Colon (tissue), 2 donors: ENCODE measurements around the gene ZNF282.

ENCODE experiments used
- FAIRE-seq: peaks from 2 replicates; lab custom pipeline; 2012; peaks lifted over from hg19 to GRCh38; lab: Jason Lieb, UNC
- donor health status: control.
- donor health status: control.

The ZNF282 gene

DNA sequence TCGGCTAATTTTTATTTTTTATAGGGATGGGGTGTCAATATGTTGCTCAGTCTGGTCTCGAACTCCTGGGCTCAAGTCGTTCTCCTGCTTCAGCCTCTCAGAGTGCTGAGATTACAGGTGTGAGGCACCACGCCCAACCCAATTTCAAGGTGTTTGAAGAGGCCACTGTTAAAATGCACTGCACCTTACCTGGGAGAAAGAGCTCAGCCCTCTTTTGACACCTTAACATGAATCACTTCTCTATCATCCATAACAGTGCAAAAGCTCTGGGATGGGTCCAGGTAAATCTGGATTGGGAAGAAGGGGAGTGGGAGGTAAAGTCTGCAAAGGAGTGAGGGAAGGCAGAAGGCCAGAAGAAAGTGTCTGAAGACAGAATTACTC is 557 bp upstream of the ZNF282 start:
- FAIRE-seq, result no peak

DNA sequence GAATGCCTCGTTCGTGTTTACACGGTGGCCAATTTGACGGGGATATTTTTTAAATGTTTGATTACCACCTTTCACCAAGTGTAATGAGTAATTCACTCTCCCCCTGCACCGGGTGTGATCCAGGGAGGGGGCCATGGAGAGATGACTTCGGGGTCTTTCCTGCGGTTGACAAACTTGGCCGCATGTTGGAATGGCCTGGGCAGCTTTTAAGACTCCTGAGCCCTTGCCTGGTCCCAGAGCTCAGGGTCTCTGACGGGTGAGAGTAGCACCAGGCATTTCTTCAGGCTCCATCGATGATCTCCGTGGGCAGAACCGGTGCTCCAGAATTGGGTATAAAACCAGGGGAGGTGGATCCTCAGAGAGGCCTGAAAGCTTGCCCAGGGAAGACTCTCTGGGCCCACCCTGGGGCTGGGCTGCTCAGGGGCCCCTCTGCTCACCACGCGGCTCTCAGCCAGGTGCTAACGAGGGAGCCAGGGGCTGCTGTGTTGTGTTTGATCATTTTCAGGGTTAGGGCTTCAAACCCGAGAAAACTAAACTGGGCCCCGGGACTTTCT is 882 bp downstream of the ZNF282 start:
- no peak for FAIRE-seq

DNA sequence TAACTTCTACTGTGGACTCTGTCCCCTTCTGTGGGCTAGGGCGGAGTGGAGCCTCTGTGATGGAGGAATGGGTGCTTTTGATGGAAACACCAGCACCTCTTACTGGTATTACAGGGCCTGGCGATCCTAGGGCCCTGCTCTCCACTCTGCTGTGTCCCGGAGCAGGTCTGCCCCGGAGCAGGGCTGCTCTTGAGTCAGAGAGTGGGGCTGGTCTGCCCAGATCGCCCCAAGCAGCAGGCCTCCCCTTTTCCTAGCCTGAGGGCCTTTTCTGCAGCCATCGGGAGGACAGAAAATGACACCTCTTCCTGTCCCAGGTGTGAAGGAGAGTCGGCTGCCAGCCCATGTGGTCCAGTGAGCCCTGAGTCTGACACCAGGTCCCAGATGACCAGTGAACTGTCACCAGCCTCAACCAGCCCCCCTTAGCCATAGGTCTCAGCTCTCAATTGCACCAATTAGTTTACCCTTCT is 1.4 kb downstream of the ZNF282 start:
- FAIRE-seq, result no peak

DNA sequence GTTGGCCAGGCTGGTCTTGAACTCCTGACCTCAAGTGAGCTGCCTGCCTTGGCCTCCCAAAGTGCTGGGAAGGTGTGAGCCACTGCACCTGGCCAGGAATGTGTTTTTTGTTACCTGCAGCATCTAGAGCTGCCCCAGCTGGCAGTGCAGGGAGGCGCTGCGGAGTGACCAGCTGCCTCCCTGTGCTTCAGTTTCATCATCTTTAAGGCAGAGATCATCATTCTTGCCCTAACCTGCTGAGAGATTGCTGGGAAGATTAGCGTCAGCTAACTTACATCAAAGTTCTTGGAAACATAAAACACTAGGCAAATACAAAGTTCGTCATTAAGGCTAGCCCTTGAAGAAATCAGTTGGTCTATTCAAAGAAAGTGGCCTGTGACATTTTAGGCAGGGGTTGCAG is 2.3 kb downstream of the ZNF282 start:
- no peak for FAIRE-seq

DNA sequence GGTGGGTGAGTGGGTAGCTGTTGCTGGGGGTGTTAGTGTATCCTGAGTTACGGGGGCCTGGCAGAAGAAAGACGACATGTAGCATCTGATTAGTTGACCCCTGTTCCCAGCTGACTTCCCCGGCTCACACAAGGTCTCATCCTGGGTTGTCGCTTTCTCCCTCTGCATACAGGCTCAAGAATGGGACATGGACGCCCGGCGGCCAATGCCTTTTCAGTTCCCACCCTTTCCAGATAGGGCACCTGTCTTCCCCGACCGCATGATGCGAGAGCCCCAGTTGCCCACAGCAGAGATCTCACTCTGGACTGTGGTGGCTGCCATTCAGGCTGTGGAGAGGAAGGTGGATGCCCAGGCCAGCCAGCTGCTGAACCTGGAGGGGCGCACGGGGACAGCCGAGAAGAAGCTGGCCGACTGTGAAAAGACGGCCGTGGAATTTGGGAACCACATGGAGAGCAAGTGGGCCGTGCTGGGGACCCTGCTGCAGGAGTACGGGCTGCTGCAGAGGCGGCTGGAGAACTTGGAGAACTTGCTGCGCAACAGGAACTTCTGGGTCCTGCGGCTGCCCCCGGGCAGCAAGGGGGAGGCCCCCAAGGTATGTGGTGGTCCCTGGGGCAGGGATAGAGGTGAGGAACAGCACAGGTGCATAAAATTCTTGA is 2.9 kb downstream of the ZNF282 start:
- no peak for FAIRE-seq

DNA sequence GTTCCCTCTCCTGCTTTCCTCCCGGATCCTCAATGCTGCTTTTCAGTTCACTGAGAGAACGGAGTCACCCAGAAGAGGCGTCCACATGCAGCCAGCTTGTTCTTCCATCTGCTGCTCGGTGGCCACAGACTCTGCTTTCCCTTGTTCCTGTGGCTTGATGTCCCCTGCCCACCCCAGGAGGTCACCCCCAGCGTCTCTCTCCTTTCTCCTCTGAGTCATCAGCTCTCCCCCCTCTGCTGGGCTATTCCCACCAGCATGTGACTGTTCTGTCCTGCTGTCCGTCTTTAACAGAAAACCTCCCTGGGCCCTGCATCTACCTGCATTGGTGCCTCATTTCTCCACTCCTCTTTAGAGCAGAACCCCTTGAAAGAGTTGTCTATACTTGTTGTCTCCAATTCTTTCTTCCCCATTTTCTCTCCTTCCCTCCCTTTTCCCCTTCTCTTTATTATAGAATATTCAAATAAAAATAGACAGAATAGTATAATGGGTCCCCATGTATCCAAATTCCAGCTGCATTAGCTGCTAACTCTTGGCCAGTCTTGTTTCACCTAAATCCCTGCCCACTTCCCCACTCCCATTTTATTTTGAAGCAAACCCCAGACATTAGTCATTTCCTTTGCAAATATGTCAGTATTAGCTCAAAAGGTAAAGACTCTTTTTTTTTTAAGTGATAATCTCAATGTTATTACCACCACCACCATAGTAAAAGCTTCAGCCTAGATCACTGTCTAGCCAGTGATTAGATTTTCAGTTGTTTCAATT is 4.1 kb downstream of the ZNF282 start:
- FAIRE-seq, result no peak

DNA sequence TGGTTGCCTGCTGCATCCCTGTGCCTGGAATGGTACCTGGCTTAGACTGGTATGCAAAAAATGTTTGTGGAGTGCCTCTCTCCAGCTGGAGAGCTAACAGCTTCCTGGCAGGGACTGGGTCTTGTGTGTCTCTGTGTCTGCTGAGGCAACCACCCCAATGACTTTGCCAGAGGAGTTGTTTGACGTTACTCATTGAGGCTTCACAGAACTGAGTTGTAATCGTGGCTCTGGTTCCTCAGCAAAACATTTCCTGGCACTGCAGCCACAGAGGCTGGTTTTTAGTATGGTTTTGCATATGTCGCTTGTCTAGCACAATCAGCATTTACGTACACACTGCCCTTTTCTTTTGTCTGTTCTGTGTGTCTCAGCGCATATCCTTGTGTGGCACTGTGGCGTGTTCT is 7.5 kb downstream of the ZNF282 start:
- FAIRE-seq, result no peak

DNA sequence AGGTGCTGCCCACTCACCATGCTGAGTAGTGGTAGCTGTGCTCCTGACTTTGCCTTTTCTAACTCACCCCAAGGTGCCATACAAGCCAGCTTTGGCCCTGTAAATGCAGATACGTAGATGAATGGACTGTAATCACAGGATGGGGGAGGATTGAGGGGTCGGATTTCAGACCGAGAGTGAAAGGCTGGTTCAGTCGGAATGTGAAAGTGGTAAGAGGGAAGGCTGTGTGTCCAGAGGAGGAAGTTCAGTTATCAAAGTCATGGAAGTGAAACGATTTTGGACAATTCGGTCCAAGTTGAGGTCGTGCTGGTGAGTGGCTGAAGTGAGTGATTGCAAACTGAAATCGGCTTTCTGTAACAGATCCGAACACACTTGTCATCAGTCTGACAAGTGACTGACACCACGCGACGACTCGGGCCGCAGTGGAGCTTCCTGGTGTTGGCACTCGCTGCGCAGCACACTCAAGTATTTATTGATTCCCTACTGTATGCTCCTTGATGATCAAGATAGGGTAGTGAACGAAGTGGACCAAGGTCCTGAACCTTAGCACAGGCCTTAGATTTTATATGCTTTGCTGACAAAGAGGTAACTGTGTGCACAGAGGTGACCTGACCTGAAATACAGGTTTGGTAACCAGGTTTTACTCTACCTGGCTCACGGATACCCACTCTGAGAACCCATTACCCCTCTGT is 10.5 kb downstream of the ZNF282 start:
- no peak for FAIRE-seq

DNA sequence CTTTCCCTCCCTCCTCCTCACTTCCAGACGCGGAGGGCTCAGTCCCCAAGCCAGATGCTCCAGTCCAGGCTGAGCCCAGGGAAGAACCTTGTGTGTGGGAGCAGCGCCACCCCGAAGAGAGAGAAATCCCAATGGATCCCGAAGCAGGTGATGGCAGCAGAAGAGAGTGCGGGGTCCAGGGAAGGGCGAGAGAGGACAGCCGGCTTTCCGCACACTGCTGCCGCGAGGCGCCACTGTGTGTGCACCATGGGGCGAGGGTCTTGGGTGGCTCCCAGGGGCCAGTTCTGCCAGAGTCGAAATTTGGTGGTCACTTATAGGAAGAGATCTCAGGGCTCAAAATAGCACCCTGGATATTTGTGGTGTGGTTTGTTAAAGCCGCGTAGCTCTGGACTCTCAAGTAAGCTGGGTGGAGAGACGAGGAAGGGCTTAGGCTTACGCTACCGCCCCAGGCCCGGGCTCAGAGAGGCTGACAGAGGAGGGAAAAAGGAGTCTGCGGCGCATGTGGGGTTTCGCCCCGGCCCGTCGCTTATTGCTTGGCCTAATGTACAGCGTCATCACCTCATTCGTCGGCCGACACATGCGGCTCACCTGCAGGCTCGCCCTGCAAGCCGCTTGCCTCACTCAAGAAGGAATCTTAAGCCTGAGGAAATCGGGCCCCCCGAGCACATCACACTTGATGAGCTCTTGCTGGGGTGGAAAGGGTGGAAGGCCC is 12.1 kb downstream of the ZNF282 start:
- FAIRE-seq, result no peak

DNA sequence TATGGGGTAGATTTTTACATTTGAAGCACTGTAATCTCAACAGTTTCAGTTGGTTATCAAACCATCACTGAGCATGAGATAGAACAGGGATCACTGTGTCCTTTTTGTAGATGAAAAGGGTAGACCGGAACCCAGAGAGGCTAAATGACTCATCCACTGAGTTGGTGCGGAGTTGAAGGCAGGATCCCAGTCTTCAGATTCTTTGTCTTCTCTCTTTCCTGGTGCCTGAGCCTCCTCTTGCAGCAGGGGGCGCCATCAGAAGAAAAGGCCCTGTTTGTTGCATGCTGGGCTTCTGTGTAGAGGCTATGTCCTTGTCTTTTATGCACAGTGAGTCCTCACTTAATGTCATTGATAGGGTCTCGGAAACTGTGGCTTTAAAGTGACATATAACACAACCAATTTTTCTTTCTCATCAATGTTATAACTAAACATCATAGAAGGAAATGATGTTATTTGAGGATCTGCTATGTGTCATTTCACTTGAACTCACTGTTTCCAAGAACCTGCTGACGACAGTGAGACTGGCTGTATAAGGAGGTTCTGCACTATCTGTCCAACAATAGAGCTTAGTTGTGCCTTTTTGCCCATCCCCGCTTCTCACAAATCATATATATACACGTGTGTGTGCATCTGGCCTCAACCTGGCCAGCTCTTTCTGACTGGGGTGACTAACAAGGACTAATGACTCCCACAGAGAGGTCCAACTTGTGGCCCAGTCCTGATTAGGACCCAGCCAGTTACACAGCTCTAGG is 14.3 kb downstream of the ZNF282 start:
- FAIRE-seq, result no peak

DNA sequence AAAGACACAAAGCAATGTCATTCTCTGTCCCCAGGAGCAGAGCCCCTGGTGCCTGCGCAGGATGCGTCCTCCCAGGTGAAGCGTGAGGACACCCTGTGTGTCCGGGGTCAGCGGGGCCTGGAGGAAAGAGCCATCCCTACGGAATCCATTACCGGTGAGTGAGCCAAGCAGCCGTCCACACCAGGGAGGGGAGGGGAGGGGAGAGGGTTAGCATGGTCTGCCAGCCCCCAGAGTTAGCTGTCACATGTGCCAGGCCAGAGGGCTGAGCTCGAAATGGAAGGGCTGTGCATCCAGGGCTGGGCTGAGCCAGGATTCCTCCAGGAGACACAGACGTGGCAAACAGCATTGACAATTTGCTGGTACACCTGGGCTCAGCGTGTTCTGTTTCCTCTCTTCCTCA is 15.2 kb downstream of the ZNF282 start:
- no peak for FAIRE-seq

DNA sequence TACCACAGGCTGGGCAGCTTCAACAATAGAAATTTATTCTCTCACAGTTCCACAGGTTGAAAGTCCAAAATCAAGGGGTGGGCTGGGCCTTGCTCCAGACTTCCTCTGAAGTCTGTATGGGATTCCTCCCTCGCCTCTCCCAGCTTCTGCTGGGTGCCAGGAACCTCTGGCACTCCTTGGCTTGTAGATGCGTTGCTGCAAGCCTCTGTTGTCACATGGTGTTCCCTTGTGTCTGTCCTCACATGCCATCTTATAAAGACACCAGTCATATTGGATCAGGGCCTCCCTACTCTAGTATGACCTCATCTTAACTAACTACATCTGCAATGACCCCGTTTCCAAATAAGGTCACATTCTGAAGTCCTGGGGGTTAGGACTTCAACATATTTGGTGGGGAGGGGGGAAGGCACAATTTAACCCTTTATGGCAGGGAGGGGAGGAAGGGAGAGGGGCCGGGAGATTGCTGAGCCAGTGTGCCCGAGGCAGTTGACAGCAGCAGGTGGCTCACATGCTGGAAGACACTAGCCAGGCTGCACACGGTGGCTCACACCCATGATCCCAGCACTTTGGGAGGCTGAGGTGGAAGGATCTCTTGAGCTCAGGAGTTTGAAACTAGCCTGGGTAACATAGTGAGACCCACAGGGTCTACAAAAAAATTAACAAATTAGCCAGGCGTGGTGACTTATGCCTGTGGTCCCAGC is 18.8 kb downstream of the ZNF282 start:
- no peak for FAIRE-seq

DNA sequence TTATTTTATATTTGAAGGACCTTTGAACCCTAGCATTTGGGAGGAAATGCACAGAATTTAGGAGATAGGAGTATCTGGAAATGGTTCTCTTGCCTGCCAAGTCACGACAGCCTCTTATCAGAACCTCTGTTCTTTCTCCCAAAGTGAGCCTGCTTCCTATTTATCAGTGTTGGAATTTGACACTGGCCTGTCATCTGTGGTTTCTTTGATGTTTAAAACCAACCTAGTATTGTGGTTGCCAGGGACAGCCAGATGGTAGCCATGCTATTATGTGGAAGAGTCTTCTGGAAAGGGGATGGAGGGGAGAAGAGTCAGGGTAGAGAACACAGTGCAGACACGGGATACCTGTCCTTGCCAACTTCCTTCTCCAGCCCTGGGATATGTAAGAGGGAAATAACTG is 21.1 kb downstream of the ZNF282 start:
- FAIRE-seq, result no peak

DNA sequence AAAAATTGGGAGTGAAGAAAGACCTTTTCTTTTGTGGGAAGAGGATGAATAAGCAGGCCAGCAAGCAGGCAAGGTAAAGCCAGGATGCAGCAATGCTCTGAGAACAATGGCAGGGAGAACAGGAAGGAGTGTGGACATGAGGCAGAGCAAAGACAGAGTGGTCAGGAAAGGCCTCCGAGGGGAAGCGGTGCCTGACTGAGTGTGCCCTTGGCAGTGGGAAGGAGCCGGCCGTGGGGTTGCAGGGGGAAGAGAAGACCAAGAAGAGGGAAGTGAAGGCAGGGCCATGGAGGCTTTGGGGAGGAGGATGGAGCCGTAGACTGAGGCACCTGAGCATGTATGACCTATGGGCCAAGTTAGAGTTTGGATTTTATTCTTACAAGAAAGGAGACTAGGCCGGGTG is 22.2 kb downstream of the ZNF282 start:
- FAIRE-seq, result no peak

DNA sequence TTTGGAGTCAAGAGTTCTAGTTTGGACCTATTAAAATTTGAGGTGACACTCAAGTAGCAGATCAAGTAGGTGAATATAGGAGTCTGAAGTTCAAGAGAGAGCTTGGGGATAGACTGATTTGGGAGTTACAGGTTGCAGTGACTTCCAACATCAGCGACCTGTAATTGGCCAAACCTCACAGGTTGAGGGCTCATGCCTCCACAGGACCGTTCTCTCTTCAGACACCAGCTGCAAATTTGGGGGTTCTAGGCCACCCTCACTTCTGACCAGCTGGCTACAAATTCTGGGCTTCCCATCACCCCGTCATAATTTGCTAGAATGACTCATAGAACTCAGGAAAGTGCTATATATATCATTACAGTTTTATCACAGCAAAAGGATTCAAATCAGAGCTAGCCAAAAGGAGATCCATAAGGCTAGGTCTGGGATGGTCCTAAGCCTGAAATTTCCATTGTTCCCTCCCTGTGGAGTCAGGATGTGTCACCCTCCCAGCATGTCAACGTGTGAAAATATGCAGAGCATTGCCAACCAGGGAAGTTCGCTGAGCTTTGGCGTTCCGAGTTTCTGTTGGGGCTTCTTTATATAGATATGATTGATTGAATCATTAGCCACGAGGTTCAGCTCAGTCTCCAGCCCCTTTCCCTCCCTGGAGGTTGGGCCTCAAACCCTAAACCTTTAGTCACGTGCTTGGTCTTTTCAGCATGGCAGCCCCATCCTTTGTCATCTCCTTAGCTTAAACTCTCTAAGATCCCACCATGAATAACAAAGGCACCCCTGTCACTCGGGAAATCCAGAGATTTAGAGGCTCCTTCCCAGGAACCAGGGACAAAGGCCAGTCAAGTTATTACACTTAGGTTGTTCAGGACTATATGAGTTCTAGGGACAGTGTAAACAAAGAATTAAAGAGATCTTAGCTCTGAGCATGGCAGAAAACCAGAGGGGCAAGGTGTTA is 23.4 kb downstream of the ZNF282 start:
- no peak for FAIRE-seq

DNA sequence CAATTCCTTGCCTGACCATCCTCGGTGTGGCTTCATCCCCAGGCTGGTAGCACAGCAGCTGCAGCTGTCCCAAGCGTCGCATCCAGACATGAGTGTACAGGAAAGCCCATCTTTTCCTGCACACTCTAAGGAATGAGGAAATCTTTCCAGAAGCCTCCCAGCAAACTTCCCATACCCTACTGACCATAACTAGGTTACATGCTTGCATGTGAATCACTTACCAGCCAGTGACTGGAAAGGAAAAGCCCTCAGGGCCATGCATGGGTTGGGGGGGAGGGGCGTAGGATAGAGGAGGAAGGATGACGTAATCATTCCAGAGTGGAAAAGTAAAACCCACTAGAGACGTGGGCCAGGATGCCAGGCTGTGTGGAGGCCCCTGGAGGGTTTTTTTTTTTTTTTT is 25.2 kb downstream of the ZNF282 start:
- FAIRE-seq, result no peak

DNA sequence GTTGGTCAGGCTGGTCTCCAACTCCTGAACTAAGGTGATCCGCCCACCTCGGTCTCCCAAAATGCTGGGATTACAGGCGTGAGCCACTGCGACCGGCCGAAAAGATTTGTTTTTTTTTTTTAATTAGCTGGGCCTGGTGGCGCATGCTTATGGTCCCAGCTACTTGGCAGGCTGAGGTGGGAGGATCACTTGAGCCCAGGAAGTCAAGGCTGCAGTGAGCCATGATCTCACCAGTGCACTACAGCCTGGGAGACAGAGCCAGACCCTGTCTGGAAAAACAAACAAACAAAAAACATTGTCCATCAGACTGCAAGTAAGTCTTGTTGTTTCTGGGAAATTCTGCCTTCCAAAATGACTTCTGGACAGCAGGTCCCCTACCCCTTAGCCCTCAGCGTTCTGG is 27.8 kb downstream of the ZNF282 start:
- no peak for FAIRE-seq

DNA sequence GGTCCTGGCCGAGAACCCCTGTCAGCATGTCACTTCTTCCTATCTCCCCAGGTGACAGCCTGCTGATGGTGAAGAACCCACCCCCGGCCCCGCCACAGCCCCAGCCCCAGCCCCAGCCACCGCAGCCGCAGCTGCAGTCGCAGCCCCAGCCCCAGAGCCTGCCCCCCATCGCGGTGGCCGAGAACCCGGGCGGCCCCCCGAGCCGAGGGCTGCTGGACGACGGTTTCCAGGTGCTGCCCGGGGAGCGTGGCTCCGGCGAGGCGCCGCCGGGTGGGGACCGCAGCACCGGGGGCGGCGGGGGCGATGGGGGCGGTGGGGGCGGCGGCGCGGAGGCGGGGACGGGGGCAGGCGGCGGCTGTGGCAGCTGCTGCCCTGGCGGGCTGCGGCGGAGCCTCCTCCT is 28.4 kb downstream of the ZNF282 start:
- FAIRE-seq, result no peak

DNA sequence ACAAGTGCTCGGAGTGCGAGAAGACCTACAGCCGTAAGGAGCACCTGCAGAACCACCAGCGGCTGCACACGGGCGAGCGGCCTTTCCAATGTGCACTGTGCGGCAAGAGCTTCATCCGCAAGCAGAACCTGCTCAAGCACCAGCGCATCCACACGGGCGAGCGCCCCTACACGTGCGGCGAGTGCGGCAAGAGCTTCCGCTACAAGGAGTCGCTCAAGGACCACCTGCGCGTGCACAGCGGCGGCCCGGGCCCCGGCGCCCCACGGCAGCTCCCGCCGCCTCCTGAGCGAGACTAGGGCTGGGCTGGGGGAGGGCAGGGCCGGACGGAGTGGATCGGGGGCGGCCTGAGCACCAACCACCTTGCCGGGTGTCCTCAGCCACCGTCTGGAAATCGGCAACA is 29.0 kb downstream of the ZNF282 start:
- FAIRE-seq, result no peak

DNA sequence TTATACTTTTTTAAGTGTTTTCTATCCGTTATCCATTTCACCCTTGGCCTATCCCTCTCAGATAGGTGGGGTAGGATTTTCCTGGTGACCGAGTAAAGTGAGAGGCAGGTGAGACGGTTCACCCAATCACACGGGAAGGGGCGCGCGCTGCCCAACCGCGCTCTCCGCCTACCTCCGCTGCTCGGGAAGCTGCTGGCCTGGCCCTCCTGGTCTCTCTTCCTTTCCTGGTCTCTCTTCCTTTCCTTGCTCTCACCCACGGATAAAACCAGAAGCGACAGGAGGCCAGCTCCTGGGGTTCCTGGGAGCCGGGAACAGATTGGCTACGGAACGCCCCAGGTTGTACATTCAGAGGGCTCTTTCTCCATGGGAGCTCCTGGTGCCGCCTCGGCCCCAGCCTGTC is 29.8 kb downstream of the ZNF282 start:
- no peak for FAIRE-seq
